A673 (cell line): Measurements from ENCODE around the gene CALN1.
"Not testable (repeated sequence)": the region's sequence is repeated elsewhere in the genome, so short reads cannot be mapped to it uniquely, and the experiment has no call there.

Source experiments
- EZH2 ChIP-seq: fragments of 200-600 bp; sonication (generic); IDR thresholded peaks from 2 replicates; pipeline ENCODE4 v1.6.1; 2017; ENCODE audit warnings: borderline replicate concordance, low read depth, mild to moderate bottlenecking, mixed read lengths, antibody characterized with exemption, low read length; ENCODE audit not compliant: poor library complexity, severe bottlenecking
- TF ChIP-seq, protein P1 (sequence below): fragments of 300-800, 200-600 bp; sonication (generic); conservative IDR thresholded peaks from 2 replicates; pipeline ENCODE4 v1.5.1; 2017; ENCODE audit warnings: low read depth, mild to moderate bottlenecking, antibody characterized with exemption, low read length, moderate library complexity, mixed read lengths

DNA sequence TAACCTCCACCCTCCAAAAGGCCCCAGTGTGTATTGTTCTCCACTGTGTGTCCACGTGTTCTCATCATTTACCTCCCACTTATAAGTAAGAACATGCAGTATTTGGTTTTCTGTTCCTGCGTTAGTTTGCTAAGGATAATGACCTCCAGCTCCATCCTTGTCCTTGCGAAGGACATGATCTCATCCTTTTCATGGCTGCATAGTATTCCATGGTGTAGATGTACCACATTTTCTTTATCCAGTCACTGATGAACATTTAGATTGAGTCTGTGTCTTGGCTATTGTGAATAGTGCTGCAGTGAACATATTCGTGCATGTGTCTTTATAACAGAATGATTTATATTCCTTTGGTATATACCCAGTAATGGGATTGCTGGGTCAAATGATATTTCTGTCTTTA lies 497.9 kb downstream of the CALN1 start:
- TF ChIP-seq, protein P1, sequence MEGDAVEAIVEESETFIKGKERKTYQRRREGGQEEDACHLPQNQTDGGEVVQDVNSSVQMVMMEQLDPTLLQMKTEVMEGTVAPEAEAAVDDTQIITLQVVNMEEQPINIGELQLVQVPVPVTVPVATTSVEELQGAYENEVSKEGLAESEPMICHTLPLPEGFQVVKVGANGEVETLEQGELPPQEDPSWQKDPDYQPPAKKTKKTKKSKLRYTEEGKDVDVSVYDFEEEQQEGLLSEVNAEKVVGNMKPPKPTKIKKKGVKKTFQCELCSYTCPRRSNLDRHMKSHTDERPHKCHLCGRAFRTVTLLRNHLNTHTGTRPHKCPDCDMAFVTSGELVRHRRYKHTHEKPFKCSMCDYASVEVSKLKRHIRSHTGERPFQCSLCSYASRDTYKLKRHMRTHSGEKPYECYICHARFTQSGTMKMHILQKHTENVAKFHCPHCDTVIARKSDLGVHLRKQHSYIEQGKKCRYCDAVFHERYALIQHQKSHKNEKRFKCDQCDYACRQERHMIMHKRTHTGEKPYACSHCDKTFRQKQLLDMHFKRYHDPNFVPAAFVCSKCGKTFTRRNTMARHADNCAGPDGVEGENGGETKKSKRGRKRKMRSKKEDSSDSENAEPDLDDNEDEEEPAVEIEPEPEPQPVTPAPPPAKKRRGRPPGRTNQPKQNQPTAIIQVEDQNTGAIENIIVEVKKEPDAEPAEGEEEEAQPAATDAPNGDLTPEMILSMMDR, result not testable (repeated sequence)
- TF ChIP-seq EZH2, result not testable (repeated sequence)
